DMS 273 (cell line): Measurements from ENCODE around the gene RBM47.
"Not testable (repeated sequence)": the region's sequence is repeated elsewhere in the genome, so short reads cannot be mapped to it uniquely, and the experiment has no call there.

Experiments used
- DNase-seq: peaks from one replicate; lab custom pipeline; 2025; ENCODE audit not compliant: unreplicated experiment; lab: John Stamatoyannopoulos, UW

RBM47 gene

DNA sequence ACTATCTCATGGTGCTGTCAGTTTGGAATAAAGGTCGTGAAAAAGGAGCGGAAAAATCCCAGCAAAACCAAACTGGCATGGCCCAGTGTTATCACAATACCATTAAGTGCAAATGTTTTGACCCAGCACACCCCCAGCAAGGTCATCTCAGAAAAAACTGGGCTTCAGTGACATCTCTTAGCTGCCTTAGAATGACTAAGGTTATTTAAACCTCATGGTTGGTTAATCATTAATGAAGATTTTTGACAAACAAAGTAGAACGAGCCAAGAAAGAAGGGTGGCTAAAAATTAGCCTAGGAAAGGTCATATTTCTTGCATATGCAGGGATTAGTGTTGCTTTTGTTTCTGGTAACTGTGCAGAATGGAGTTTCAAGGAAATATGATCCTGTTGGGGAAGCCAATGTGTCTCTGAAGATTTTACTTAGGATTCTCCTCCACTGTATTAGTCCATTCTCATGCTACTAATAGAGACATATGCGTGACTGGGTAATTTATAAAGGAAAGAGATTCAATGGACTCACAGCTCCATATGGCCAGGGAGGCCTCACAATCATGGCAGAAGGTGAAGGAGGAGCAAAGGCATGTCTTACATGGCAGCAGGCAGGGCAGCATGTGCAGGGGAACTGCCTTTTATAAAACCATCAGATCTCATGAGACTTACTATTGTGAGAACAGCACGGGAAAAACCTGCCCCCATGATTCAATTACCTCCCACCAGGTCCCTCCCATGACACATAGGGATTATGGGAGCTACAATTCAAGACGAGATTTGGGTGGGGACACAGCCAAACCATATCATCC lies 211.0 kb downstream of the RBM47 start:
- peak; percentile 24 for DNase-seq

DNA sequence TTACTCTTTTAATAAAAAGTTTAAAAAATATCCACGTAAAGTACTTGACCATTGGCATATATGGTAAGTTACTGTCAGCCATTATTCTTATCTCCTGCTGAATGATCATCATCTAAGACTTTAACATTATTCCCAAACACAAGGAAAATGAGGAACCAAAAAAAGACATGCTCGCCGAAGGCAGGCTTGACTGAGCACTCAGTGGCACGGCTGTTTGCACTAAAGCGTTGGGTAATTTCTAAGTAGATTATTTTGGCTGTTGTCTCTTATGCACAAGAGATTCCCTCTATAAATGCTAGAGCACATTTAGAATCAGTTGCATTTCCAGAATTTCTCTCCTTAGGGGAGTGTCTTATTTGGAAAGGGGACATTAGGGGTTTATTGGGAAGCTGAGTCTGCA lies 211.7 kb downstream of the RBM47 start:
- no peak for DNase-seq

DNA sequence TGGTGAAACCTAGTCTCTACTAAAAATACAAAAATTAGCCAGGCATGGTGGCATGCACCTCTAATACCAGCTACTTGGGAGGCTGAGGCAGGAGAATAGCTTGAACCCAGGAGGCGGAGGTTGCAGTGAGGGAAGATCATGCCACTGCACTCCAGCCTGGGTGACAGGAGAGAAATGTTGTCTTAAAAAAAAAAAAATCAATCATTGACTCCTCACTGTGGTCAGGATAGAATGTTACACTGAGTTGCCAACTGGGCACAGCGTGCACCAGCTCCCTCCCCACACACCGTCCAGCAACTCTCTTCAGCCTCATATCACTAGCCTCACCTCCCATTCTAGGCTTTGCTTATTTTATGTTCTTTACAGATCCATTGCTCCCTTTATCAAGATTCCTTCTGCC lies 215.0 kb downstream of the RBM47 start:
- DNase-seq: no peak

DNA sequence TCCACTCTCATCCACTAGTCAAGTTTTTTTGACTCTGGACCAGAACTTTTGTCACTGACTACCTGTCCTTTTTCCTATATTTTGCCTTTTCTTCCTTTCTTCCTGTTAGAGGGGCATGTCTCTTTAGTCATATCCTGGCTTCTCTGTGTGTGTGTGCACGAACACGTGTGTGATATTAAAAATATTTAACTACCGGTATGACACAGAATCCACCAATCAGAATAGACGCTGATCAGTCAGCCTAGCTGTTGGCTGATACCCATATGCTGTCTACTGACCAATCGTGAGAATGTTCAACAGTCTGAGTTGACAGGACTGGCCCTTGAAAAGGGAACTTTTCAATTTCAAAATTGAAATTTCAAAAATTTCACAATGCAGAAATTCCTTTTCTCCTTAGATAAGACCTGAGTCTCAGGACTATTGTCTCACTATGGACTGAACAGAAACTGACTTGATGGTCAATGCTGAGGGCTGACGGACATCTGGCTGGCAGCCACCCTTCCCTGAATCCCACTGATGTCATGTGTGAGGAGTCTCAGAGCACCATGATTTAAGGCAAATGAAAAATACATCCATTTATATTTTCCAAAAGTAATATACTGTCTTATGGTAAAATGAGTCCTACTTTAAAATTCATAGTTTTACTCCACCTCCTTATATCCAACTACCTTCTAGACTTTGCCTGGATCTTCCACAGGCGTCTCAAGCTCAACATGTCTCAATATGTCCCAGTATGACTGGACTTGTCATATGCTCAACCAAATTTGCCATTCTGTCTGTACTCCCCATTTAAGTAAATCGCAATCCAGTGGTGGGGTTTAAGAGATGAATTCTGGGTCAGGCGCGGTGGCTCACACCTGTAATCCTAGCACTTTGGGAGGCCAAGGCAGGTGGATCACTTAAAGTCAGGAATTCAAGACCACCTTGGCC lies 216.5 kb downstream of the RBM47 start:
- no peak for DNase-seq

DNA sequence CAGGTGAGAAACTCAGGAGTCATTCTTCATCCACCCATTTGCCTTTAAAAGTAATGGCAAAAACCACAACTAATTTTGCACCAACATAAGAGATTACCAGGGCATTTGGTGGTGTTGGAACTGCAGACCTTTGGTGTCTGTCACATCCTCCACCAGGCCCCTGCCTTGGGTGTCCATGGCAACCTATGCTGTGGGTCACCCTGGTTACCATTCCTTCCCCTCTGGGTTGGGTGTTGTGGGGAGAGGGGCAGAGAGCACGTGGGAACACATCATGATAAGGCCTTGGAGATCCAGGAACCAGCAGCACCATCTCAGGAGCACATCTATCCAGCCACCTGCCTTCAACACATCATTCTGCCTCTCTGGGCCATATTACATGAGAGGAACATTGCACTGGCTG lies 217.3 kb downstream of the RBM47 start:
- DNase-seq: no peak

DNA sequence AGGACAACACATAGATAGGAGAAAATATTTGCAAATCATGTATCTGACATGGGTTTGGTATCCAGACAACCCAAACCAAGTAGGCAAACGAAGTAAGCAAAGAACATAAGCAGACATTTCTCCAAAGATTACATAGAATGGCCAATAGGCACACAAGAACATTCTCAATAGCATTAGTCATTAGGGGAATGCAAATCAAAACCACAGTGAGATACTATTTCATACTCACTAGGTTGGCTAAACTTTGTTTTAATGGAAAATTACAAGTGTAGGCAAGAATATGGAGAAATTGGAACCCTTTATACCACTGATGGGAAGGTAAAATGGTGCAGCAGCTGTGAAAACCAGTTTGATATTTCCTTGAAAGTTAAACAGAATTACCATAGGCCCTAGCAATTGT lies 219.8 kb downstream of the RBM47 start:
- DNase-seq: no peak

DNA sequence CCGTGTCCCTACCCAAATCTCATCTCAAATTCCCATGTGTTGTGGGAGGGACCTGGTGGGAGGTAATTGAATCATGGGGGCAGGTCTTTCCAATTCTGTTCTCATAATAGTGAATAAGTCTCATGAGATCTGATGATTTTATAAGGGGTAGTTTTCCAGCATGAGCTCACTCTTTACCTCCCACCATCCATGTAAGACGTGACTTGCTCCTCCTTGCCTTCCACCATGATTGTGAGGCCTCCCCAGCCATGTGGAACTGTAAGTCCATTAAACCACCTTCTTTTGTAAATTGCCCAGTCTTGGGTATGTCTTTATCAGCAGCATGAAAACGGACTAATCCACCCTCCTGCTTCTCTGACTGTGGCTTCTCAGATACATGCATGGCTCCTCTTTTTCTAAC lies 222.2 kb downstream of the RBM47 start:
- DNase-seq: not testable (repeated sequence)

DNA sequence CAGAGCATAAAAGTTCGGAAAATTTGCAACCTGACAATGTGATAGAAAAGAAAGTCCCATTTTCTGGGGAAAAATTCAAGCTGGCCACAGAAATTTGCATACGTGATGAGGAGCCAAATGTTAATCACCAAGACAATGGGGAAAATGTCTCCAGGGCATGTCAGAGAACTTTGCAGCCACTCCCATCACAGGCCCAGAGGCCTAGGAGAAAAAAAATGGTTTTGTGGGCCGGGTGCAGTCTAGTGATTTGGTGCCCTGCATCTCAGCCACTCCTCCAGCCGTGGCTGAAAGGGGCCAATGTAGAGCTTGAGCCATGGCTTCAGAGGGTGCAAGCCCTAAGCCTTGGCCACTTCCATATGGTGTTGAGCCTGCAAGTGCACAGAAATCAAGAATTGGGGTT lies 223.3 kb downstream of the RBM47 start:
- DNase-seq: no peak

DNA sequence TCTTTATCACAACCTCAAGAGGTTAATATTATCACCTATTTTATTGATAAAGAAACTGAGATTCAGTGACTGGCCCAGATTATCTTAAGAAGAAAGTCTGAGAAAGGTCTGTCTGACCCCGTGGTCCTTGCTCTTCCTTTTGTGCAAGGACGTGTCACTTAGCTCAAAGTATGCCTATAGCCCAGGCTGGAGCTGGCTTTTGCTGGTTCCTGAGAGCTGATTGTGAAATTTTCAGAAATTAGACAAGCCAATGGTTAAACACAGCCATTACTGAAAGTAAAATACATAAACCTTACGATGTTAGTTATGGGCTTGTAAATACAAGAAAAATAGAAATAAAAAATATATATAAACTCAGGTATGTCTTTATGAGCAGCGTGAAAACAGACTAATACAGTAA lies 224.5 kb downstream of the RBM47 start:
- no peak for DNase-seq

DNA sequence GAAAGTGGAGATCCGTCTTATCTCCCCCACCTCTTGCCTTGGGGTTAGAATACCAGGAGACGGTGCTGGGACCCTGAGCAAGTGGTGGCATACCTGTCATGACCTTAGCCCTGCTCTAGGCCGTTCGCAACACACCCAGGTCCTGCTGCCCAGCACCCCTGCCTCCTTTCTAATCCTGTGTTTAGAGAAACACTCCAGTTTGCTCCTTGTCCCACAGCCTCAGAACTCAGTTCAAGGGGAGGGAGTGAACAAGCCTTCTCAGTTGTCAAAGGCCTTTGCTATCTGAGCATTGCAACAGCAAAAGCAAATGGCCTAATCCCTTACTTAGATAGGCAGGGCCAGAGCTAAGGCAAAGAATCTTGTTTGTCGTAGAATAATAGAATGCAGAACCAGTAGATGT lies 226.6 kb downstream of the RBM47 start:
- no peak for DNase-seq

DNA sequence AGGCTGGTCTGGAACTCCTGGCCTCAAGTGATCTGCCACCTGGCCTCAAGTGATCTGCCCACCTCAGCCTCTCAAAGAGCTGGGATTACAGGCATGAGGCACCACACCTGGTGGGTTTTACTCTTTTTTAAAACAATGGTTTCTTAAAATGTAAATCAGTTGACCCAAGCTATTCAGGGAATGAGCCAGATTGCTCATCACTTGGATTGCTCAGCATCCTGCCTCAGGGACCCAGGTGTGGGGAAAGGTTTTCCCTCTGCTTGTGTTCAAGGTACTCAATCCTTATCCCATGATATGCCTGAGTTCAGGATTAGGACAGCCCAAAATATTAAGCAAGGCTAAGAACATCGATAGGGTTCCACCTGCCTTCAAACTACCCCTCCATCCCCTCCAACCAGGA lies 227.1 kb downstream of the RBM47 start:
- no peak for DNase-seq

DNA sequence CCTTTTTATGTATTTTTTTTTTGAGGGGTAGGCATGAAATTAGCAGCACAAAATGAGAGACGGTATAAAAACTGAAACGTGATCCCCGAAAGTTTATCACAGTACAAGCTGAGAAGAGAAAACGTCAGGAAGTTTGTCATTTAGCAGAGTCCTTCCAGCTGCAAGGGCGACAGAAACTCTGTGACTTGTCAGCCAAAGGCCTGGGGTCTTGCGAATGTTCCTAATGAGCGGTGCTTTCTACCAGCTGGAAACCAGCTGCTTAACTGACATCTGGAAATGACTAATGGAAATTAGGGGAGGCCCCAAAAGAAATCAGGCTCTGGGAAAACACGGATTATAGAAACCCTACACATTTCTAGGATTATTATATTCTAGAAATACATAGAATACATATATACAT lies 228.0 kb downstream of the RBM47 start:
- DNase-seq: no peak

DNA sequence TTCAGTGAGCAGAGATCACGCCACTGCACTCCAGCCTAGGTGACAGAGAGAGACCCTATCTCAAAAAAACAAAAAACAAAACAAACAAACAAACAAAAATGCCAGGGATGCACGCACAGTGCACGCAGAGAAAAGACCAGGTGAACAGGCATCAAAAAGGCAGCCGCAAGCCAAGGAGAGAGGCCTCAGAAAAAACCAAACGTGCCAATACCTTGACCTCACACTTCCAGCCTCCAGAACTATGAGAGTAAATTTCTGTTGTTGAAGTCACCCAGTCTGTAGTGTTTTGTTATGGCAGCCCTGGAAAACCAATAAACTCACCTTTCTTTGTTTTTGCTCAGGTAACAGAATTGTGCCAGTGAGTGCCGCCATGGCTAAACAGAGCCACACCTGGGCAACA lies 228.6 kb downstream of the RBM47 start:
- DNase-seq: no peak

DNA sequence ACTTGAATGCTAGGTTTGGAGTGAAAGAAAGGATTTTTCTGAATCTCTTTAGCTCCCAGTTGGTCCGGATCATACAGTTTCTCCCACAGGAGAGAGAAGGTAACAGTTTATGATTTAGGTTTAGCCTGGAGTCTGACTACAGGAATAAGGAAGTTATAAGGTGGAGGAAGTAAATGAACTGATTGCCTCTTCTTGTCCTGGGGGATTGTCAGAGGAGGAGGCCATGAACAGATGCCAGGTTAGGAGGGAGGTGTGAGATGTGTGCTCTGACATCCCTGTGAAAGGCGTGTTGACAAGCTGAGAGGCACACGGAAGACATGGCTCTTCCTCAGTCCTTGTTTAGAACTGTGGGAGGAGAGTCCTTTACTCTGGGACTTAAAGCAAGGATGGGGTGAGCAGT lies 230.1 kb downstream of the RBM47 start:
- DNase-seq: no peak

DNA sequence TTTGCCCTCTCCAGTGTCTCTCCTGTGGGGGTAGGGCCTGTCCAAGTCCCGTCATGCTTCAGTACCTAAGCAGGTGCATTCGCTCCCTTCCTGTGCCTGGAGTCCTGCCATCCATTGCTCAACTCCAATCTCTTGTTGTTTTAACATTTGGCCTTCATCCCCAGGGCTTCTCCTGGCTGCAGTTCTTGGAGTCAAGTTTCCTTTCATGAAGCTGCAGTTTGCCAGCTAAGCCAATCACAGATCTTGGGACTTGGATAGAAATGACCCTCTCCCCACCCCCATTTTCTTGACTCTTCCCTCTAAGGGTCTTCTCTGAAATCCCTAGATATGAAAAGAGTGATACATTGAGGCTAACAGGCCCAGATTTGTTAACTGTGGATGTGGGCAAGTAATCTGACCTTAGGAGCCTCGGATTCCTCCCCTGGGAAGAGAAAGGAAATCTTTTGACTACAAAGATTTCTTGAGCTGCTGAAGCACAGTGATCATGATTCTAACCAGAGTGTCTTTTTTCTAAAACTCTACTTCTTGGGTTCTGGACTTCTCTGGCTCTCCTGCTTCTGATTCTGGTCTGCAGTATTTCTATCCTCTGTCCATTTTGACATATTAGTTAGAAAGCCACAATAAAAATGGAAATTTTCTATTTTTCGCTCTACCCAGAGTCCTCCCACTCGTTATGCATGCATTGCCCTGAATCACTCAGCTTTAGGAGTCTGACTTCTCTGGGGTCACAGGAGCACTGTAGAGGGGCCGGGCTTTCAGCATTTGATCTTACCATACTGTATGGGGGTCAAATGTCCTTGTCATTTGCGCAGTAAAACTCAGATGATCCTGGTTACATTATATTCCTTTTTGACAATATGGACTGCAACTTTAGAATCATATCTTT lies 233.5 kb downstream of the RBM47 start:
- peak; percentile 78 for DNase-seq

DNA sequence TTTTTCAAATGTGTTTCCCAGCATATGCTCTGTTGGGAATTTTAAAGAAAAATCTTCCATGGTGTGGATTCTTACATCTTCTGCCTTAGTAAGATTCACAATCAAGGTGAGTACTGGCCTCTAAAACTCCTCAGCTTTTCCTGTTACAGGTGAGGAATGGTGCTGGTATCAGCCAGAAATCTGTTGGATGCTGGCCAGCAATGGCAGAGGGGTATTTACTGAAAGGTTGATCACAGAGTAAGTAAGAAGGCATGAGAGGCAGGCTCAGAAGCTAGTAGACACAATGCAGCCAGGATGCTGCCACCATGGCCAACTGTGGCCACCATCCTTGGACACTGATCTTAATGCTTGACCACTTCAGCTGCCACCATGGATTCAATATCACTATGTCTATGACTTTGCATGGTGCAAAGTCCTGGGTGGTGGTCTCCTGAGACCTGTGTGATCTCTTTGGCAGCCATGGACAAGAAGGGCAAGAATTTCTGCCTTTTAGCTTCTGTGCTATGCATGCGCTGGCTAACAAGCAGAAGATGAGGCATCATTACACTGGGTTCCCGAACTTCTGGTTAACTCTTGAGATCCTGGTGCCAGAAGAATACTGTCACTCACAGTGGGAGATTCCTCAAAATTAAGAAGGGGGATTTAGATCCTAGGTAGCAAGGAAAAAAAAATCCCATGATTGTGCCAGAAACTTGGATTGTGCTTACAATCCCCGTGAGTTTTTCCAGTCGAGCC lies 234.3 kb downstream of the RBM47 start:
- peak; percentile 6 for DNase-seq

DNA sequence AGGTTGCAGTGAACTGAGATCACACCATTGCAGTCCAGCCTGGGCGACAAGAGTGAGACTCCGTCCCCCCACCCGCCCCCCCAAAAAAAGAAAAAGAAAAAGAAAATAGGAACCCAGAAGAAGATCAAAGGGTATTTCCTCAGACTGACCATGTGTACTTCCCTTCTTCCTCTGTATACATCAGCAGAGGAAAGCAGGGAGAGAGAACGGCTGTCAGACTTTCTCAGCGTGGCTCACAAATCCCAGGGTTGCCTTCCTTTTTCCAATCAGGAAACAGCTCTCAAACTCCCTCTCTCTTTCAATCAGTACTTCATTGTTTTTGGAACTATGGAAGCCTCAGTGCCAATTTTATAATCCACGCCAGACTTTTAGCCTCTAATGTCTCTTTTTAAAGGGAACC lies 235.4 kb downstream of the RBM47 start:
- DNase-seq: no peak

DNA sequence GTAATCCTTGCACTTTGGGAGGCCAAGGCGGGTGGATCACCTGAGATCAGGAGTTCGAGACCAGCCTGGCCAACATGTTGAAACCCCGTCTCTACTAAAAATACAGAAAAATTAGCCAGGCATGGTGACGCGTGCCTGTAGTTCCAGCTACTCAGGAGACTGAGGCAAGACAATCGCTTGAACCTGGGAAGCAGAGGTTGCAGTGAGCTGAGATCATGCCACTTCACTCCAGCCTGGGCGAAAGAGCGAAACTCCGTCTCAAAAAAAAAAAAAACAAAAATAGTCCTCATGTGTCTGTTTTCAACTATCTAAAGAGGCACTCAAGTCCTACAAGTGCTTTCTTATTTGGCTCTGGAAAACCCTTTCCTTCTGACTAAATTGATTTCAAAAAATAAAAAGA lies 237.4 kb downstream of the RBM47 start:
- not testable (repeated sequence) for DNase-seq

DNA sequence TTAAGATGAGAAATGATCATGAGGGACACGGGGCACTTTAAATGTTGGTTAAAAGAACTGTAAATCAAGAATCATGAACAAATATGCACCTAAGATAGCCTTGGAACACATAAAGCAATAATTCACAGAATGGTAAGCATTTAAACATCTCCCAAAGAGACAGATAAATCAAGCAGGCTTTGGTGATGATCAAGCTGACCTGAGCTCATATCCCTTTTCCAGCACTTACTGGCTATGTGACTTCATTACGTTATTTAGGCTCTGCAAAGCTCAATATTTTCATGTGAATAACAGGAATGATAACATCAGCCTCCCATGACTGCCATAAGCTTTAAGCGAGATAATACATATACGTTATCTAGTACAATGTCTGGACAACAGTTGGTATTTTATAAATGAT lies 239.7 kb downstream of the RBM47 start:
- DNase-seq: no peak

DNA sequence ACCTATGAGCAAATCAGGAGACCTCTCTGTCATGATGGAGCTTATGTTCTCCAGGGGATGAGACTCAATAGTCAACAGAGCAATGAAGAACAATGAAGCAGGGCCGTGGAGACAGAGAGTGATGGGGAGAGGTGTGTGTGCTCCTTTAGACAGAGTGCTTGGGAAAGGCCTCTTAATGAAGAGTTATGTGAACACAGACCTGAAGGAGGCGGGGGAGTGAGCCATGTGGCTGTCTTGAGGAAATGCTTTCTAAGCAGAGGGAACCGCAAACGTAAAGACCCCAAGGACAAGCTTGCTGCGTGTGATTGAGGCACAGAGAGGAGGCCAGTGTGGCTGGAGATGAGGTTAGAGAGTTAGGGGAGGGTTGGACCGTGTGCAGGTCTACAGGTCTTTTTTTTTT lies 241.4 kb downstream of the RBM47 start:
- no peak for DNase-seq

DNA sequence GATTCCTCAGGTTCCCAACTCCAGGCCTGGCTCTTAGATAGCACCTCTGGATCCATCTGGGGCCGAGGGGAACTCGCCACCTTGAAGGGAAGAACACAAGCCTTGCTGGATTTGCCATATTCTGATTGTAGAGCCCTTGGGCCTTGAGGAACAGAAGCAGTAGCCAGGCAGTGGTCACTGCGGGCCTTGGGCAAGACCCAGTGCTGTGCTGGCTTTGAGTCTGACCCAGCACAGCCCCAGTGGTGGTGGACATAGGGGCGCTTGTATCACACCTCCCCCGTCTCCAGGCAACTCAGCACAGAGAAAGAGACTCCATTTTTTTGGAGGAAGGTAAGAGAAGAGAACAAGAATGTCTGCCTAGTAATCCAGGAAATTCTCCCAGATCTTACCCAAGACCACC lies 249.0 kb downstream of the RBM47 start:
- no peak for DNase-seq
